HG03565 (cell line): Measurements from ENCODE around the gene ABHD16A.

Source experiments
- ATAC-seq: cut with Tn5 transposase; IDR thresholded peaks from one replicate; pipeline ENCODE4 v1.9.1; 2021; ENCODE audit warnings: mild to moderate bottlenecking, moderate library complexity; ENCODE audit not compliant: unreplicated experiment

Gene ABHD16A

DNA sequence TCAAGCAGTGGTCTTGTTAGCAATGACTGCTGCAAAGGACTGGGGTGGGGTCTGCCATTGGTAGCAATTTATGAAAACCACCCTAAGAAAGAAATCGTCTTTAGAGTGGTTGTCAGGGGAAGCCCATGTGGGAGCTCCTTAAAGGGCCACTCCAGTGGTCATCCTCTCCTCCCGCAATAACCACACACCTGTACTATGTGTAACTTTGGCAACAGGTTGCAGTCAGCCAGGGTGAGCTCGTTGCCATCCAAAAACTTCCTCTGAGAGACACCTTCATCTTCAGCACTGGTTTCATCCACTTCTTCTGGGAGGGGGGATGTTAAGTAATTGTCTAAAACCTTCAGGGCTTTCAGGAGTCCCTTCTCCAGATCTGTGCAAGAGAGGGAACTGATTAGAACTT lies 28.9 kb upstream of the ABHD16A start:
- ATAC-seq = no peak

DNA sequence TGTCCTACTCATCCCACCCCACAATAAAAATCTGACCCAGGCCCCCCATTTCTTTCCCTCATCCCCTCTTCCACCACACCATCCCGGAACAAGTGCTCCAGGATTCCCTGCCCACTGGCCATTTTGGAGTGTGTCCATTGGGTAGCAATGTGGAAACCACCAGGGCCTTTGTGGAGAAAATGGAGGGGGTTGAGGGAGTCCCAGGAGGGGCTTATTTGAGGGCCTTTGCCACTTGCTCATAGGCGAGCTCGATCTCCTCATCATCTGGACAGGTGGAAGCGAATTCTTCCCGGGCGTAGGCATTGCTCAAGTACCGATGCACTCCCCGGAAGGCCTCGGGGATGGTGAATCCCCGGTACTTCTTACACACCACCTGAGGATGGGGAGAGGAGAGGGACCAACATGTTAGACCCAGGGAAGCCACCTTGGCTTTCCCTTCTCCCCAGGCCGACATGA lies 27.5 kb upstream of the ABHD16A start:
- no peak for ATAC-seq

- no peak for ATAC-seq
These were observed 27.0 kb upstream of the ABHD16A start for GRCh38 chr6:31729979-31730630.

DNA sequence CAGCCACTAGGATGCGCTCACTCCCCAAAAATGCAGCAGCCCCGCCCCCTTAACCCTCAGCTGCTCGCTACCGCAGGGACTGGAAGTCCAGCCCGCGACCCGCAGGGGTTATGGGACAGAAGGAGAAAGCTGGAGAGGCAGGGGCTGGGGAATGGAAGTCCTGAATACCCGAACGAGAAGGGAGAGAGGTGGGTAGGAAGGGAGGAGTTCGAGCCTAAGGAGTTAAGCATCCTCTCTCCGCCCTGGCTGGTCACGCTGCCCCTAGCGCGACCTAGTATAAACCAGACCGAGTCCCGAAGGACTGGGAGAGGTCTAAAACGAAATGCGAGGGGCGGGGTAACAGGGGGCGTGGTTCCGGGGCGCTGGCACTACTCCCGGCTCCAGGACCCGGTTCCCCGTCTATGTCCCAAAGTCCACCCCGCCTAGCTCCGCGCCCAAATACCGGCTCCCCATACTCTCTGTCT lies 26.4 kb upstream of the ABHD16A start:
- no peak for ATAC-seq

GRCh38 chr6:31728767-31729514 lies 25.8 kb upstream of the ABHD16A start, which contains the start of gene DDAH2:
Gene DDAH2 (minus strand): TSS chr6:31729299. CDS start chr6:31729161, 138 bp downstream.
- ATAC-seq = no peak

DNA sequence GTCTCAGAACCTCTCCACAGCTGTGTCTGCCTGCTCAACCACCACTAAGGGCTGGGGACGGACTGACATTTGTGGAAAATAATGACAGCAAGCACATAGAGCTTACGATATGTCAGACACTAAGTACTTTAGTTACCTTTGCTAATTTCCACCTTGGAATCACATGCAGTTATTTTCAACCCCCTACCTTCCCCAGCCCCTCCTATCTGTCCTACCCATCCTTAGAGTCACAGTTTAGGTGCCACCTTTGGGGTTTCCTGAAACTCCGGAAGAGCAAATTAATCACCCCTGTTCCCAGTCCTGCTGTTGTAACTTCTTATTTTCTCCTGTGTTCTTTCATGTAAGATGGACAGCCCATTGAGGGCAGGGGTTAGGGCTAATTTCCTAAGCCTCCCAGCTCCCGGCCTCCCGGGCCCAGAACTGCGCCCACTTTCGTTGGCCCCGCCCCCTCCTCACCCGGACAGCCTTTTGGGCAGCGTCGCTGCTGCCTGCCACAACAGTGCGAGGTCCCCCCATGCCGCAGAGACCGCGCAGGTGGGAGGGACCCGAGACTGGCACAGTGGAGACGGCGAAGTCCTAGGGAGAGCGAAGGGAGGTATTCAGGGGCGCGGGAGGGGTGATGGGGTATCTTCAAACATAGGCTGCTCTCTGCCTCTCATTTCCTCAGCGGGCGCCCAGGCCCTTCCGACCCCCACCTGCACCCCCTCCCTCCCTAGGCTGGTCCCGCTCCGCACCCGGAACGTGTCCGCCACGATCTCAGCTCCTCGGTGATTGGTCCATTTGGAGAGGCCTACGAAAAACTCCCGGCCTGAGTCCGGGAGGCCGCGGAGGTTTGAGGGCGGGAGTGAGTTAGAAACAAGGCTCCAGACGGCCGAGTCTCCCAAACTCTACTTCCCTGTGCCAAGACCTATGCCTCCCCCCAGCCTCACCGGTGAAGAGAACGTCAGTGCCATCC lies 24.9 kb upstream of the ABHD16A start:
- no peak for ATAC-seq

DNA sequence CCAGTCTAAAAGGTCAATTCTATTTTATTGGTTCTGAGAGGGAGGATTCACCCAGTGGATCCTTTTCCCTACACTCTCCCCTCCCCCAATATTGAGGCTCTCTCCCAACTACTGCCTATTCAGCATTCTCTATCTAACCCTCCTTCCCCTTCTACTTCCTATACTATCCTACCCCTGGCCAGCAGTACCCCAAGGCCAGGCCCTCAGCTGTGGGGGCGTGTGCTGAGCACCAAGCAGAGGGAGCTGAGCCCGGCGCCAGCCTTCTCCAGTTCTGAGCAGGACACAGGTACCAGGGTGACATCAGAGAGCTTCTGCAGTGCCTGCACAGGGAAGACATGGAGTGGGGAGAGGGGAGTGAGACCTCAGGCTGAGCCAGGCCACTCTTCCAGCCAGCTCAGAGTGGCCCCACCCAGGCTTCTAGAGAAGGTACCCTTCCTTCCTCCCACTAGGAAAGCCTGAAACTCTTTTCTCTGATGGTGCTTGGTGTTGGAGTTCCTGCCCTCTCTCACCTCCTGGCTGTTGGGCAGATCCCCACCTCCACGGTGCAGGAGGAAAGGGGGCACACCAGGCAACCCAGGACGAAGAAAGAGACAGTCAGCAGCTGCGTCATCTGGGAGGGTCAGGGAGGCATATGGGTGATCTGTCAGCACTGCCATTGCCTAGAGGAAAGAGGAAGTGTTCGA lies 24.1 kb upstream of the ABHD16A start:
- no peak for ATAC-seq

GRCh38 chr6:31725502-31726350 lies 22.6 kb upstream of the ABHD16A start:
- no peak for ATAC-seq

GRCh38 chr6:31723980-31724691 lies 21.0 kb upstream of the ABHD16A start:
- no peak for ATAC-seq

DNA sequence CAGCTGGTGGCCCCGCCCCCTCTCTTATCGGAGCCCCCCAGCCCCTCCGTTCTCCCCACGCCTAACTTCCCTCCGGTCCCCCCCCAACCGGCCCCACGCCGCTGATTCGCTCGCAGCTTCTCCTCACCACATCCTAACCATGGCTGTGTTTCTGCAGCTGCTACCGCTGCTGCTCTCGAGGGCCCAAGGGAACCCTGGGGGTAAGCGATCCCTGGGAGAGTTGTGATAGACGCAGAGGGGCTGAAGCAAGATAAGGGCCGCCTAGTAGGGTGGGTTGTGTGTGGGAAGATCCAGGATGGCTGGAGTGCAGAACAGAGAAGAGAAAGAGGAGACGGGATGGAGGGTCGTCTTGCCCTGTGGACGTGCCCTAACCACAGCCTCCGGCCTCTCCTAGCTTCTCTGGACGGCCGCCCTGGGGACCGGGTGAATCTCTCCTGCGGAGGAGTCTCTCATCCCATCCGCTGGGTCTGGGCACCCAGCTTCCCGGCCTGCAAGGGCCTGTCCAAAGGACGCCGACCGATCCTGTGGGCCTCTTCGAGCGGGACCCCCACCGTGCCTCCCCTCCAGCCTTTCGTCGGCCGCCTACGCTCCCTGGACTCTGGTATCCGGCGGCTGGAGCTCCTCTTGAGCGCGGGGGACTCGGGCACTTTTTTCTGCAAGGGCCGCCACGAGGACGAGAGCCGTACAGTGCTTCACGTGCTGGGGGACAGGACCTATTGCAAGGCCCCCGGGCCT lies 20.3 kb upstream of the ABHD16A start, which contains the start of gene MPIG6B:
MPIG6B (plus strand) TSS at position 129 of the 735 bp plus-strand sequence; CDS start at position 140, 11 bp downstream.
- no peak for ATAC-seq

DNA sequence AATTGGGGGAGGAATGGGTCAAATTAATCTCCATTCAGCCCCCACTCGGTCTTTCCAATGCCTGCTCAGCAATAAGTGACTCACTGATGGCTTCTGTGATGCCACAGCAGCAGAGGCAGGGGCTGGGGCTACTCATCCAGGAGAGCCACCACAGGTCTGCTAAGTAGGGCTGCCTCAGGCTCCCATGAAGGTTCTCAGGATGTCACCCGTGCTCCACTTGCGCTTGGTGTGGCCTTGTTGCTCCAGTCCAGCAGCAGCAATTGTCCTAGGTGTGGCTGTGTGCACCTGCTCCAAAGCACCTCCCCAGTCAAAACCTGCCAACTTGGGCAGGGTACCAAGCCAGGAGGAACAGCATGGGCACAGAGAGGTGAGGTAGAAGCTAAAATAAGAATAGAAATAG lies 19.0 kb upstream of the ABHD16A start:
- ATAC-seq = no peak

DNA sequence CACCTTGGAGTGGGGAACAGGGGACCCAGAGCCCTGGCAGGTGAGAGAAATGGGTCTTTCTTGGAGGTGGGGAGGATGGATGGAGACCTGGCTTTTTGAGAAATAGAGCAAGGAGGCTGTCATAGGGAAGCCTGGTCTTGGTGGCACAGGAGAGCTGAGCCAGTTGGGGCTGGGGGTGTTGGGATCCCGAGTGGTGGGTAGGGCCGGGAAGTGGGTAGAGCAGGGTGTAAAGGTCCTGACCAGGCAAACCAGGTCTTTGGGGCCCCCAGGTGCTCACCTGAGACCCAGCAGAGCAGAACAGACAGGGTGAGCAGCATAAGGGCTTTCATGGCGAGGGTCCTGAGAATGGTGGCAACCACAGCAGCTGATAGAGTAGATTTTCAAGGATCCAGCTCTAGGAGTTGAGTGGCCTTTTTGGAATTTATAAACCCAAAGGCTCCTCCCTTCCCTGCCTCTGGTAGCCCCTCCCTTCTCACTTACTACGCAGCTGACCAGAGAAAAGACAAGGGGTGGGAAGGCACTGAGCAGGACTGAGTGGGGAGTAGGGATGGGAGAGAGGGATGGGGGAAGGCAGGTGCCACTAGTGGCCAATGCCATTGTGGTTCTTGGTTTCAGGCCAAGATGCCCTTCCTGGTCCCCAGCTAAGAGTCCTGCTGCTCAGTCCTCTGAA lies 18.4 kb upstream of the ABHD16A start, which contains the start of gene LY6G6C:
LY6G6C (minus strand) TSS at position 396 of the 670 bp plus-strand sequence; CDS start at position 329, 67 bp downstream.
- no peak for ATAC-seq

DNA sequence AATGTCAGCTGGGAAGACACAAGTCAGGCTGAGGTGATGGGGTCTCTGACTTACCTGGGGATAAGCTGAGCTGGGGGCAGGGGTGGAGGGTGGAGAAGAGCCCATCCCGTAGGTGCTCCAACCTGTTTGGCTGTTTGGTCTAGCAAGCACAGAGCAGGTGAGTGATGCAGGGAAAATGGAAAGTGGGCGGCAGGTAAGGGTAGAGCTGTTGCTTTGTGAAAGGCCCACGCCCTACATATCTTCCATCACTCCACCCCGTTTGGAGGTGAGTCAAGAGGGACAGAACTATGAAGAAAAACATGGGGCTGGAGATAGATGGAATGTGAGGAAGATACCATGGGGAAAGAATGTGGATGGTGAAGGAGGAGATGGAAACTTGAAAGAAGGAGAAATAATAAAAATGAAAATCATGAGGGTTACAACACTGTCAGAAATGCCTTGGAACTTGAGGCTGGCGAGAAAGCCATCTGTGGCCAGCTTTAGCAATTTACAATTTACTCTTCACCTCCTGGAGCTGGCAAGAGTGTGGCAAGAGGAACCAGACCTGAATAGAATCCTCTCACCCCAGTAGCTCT lies 17.2 kb upstream of the ABHD16A start:
- ATAC-seq = no peak

DNA sequence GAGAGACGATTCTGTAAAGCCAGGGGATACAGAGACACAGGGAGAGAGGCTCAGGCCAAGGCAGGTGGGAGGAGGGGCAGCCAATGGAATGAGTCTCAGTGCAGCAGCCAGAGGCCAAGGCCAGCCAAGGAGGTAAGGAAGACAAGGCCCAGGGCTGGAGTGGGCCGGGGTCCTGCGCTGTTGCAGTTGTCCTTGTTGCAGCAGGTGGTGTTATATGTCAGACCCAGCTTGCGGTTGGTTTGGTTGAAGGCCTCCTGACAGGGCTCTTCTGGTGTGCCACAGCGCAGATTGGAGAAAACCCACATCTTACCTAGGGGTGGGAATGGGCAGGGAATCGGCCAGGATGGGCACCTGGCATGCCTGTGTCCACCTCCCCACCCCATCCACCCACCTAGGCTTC lies 15.9 kb upstream of the ABHD16A start:
- ATAC-seq = no peak

GRCh38 chr6:31718265-31718664 lies 15.1 kb upstream of the ABHD16A start:
- ATAC-seq = no peak

DNA sequence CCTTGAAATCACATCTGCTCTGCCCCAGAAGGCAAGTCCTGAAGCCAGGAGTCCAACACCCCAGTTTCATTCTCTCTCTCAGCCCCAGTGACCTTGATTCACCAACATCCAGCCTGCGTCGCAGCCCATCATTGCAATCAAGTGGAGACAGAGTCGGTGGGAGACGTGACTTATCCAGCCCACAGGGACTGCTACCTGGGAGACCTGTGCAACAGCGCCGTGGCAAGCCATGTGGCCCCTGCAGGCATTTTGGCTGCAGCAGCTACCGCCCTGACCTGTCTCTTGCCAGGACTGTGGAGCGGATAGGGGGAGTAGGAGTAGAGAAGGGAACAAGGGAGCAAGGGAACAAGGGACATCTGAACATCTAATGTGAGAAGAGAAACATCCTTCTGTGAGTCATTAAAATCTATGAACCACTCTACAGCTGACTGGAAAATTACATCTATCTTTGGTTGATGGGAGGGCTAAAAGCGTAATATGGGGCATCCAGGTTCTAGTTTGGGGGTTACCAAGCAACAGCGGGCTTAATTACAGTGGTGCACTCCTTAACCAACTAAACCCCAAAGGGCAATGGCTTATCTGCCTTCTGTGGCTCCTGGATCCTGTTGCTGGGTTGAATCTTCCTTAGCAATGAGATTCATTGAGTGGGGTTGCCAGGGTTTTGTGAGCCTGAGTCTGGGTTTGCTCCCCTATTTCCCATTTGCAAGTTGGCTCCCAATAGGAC lies 14.5 kb upstream of the ABHD16A start:
- no peak for ATAC-seq
